SKM-1 treated with dmso at 0.1 percent for 144 hours (cell line): Measurements from ENCODE around the gene SHROOM4.

Experiments
- DNase-seq: peaks from one replicate; lab custom pipeline; 2025; ENCODE audit not compliant: unreplicated experiment; lab: John Stamatoyannopoulos, UW

The SHROOM4 gene

GRCh38 chrX:50707955-50708699, 105.9 kb downstream of the SHROOM4 start:
- DNase-seq: no peak

GRCh38 chrX:50707405-50707804, 106.6 kb downstream of the SHROOM4 start:
- DNase-seq: no peak

- DNase-seq: no peak
Observed at GRCh38 chrX:50705042-50705441, 109.0 kb downstream of the SHROOM4 start.

GRCh38 chrX:50704360-50704759, 109.6 kb downstream of the SHROOM4 start:
- no peak for DNase-seq

GRCh38 chrX:50700921-50701320, 113.1 kb downstream of the SHROOM4 start:
- no peak for DNase-seq

GRCh38 chrX:50698944-50699343, 115.0 kb downstream of the SHROOM4 start:
- no peak for DNase-seq

DNA sequence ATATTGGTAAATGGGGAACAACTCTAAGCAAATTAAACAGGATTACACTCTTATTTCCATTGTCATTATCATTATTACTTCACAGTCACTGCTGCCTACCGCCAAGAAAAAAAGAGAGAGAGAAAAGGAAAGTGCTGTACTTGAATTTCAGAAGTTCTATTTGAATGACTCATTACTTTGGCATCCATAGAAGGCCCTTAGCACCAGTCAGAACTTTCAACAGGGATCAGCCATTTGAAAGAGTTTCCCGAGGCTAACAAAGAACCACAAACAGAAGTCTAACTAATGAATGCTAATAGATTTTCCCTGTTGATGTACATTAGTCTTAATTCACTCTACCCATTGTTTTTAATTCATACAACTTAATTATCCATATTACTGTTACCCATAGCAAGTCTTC, 116.3 kb downstream of the SHROOM4 start:
- DNase-seq: no peak

DNA sequence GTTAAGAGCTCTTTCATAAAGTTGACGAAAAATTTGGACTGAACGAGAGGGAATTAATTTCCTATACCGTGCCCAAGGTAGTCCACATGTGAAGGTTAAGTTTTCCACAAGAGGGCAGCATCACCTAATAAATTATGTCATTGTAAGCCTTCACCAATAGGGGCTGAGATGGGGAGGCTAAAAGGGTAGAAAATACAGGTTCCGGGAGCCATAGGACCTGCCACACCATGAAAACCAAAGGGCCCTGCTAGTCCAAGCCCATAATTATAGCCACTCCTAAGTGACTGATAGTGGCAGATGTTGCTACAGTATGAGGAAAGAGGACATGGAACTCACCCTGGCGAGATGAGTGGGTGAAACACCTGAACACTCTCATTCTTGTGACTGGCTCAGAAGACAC, 122.2 kb downstream of the SHROOM4 start:
- peak; percentile 36 for DNase-seq

DNA sequence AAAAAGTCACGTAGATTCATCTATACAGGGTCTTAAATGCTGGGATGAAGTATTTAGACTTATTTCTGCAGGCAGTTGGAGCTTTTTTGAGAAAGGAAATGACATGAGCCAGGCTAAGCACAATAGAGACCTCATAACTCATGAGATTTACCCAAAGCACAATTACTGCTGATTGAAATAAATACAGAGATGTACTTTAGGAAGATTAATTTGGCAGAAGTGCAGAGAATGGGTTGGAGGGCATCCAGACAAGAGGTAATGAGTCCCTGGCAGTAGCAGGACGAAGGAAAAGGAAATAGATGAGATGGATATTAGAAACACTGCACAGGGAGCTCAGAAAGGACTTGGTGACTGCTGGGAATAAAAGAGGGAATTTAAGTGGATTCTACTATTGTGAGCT, 129.1 kb downstream of the SHROOM4 start:
- no peak for DNase-seq

GRCh38 chrX:50680990-50681389, 133.0 kb downstream of the SHROOM4 start:
- DNase-seq: no peak

DNA sequence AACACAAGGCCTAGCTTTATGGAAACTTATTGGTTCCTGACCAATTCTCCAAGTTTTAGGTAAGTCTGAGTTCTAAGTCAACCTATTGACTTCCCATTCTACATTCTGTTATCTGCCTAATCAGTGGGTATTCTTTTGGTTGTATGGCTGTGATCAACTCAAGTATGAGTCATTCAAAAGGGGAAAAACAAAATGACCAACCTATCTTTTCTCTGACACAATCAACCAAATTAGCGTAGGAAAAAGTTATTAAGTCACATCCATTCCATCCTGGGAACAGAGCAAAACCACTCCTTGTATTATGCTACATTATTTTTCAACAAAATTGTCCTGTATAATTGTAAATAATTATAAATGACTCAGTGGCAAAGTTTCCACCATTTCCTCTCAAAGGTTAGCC, 136.2 kb downstream of the SHROOM4 start:
- no peak for DNase-seq

DNA sequence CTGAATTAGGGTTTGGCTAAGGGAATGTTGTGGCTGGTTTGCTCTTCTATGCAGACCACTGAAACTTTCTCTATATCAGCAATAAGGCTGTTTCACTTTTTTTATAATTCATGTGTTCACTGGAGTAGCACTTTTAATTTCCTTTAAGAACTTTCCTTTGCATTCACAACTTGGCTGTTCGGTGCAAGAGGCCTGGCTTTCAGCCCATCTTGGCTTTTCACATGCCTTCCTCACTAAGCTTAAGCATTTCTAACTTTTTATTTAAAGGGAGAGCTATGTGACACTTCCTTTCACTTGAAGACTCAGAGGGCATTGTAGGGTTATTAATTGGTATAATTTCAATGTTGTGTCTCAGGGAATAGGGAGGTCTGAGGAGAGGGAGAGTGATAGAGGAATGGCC, 142.3 kb downstream of the SHROOM4 start:
- no peak for DNase-seq

DNA sequence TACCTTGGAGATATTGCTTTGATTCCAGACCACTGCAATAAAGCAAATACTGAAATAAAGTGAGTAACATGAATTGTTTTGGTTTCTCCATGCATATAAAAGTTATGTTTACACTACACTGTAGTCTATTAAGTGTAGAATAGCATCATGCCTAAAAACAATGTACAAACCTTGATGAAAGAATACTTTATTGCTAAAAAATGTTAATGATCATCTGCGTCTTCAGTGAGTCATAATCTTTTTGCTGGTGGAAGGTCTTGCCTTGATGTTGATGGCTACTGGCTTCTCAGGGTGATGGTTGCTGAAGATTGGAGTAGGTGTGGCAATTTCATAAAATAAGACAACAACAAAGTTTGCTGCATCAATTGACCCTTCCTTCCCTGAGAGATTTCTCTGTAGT, 145.1 kb downstream of the SHROOM4 start:
- DNase-seq: no peak

- DNase-seq: no peak
Observed at GRCh38 chrX:50648156-50648555, 165.8 kb downstream of the SHROOM4 start.

GRCh38 chrX:50644496-50644895, 169.5 kb downstream of the SHROOM4 start:
- DNase-seq: no peak

- no peak for DNase-seq
Observed at GRCh38 chrX:50643525-50644137, 170.4 kb downstream of the SHROOM4 start.

DNA sequence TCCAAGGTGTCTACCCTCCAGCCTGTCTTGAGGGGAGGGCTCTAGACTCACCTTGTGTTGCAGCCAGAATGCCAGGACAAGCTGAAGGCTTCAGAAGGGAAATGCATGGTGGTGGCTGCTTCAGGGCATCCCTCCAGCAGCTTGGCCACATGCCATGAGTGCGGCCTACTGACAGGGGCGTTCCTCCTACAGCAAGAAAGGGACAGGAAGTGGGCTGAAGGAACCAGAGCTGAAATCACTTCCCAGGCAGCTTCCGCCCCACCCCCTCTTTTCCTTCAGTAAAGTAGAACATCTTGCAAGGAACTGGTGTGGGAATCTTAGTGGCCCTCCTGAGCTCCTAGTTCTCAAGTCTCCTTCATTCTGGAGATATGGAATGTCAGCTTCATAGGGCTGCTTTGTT, 175.9 kb downstream of the SHROOM4 start:
- no peak for DNase-seq

DNA sequence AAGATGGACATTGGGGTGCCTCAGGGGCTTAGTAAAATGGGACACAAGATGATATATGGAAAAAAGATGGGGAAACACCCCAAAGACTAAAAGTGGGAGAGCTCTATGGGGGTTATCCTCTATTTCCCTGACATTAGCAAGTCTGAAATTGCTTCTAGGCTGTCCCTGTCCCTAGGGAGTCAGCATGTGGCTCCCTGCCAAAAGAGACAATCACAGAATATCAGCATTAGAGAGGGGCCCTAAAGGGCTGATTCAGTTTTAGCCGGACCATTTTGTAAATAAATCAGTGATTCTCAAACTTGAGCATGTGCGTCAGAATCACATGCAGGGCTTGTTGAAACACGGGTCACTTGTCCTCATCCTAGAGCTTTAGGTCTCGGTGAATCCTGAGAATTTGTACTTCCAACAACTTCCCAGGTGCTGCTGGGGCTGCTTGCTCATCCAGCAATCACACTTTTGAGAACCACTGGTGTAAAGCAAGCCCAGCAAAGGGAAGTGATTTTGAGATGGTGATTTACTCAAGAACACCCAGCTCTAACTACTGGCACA, 178.1 kb downstream of the SHROOM4 start:
- no peak for DNase-seq

GRCh38 chrX:50635162-50635561, 178.8 kb downstream of the SHROOM4 start:
- DNase-seq: no peak

- DNase-seq: no peak
Observed at GRCh38 chrX:50629774-50630173, 184.2 kb downstream of the SHROOM4 start.

DNA sequence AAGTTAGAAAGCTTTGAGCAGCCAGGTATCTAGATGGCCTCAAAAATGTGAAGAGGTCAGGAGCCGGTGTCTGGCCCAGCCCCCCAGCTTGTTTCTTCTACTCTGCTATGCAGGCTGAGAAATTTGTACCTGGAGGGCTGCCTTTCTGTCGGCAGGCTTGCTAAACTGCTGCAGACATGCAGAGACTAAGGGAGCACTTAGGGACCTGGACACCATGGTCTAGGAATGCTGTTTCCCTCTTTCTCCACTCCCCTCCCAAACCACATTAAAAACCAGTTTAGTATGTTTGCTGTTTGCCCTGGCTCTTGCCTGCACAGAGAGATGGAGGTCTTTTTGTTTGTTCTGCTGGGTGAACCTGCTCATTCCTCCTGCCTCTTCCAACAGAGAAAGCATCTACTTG, 186.3 kb downstream of the SHROOM4 start:
- no peak for DNase-seq

GRCh38 chrX:50626432-50626831, 187.6 kb downstream of the SHROOM4 start:
- no peak for DNase-seq

GRCh38 chrX:50622751-50623150, 191.2 kb downstream of the SHROOM4 start:
- no peak for DNase-seq
